ENCODE data around the gene LRWD1. TPM values are rescaled to one million over a fixed set of nuclear protein-coding genes. Genes with fewer than 3 reads are reported as not detected.
"Not testable (repeated sequence)": the region's sequence is repeated elsewhere in the genome, so short reads cannot be mapped to it uniquely, and the experiment has no call there.

Gene LRWD1
- total and polyA plus RNA-seq, 2 of the 4 experiments (the other 2 are of a cell fraction): 20.3 to 27.2 TPM

- H4K5ac ChIP-seq (ENCODE audit: low read depth, low read length); H4K91ac ChIP-seq (ENCODE audit: insufficient read depth, low read depth, low read length); H3K23ac ChIP-seq (ENCODE audit: low read depth, low read length); BruUV-seq (replicated peaks); H3K56ac ChIP-seq (ENCODE audit: extremely low read depth, insufficient read depth, low read length); CTCF ChIA-PET; H3K4me1 ChIP-seq (ENCODE audit: control insufficient read depth, insufficient read depth, low read length); H2AK9ac ChIP-seq (replicated peaks; ENCODE audit: low read depth, low read length, poor library complexity); H3K27me3 ChIP-seq (ENCODE audit: control insufficient read depth, insufficient read depth, low read length); H2BK120ac ChIP-seq (ENCODE audit: low read depth, low read length); H3K4me3 ChIP-seq (ENCODE audit: insufficient read depth, low read depth, low read length); H4K8ac ChIP-seq (ENCODE audit: low read depth in 2 of 2, low read length in 2 of 2); H3K9ac ChIP-seq (ENCODE audit: low read depth, low read length); in situ Hi-C loops (cut with MboI; ENCODE audit: low sequenced_read_pairs); dilution Hi-C loops (cut with HindIII; ENCODE audit: low sequenced_read_pairs, unreplicated experiment); H2AFZ ChIP-seq (replicated peaks; ENCODE audit: low read length, poor library complexity); H2AK5ac ChIP-seq (ENCODE audit: low read depth, low read length); H3K4ac ChIP-seq (ENCODE audit: low read depth, low read length); H3K9me3 ChIP-seq (ENCODE audit: control insufficient read depth, insufficient read depth, low read length); H3K27ac ChIP-seq (ENCODE audit: insufficient read depth, low read length); H3K9me1 ChIP-seq (ENCODE audit: insufficient read depth, low read length); H3K4me2 ChIP-seq (ENCODE audit: low read depth, low read length); H2BK15ac ChIP-seq (ENCODE audit: low read depth, low read length); H3K79me1 ChIP-seq (ENCODE audit: low read depth in 1 of 2, low read length in 2 of 2); H2BK5ac ChIP-seq (ENCODE audit: low read depth, low read length, poor library complexity, severe bottlenecking); POLR2A ChIA-PET (ENCODE audit: unreplicated experiment); H3K36me3 ChIP-seq (ENCODE audit: control insufficient read depth, insufficient read depth, low read length); H3K14ac ChIP-seq (replicated peaks; ENCODE audit: low read depth, low read length); H4K20me1 ChIP-seq (ENCODE audit: insufficient read depth, low read length); intact Hi-C loops (cut with micrococcal nuclease); DNase-seq; H3K18ac ChIP-seq (ENCODE audit: low read depth, low read length); H2BK20ac ChIP-seq (ENCODE audit: low read depth, low read length): not testable (repeated sequence)
- no CpG with 5 or more reads among the region's 33 CpGs for WGBS, 2 experiments (ENCODE audit: extremely low coverage in 2 of 2, insufficient read length in 1 of 2)
- peak; percentile 22 for ATAC-seq (ENCODE audit: low read depth)
These were observed 28.6 kb downstream of the LRWD1 start for GRCh38 chr7:102493220-102493935.

DNA sequence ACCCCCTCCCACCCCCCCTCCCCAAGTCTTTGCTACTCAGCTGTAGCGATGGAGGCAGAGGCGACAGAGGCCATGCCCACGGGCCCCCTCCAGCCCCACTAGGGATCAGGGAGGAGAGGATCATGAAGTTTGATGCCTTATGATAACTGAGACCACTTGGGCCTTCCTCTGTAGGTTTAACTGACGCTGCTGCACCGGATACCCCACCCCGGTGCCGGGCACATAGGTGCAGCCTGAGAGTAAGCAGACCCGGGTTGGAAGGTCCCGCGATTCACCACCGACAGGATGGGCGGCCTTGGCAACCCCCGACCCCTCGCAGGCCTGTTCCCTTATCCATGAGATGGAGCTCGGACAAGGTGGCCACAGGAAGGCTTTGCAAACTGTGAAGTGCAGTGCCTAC lies 29.2 kb downstream of the LRWD1 start:
- H3K4me1 ChIP-seq (ENCODE audit: control insufficient read depth, insufficient read depth, low read length); H3K23ac ChIP-seq (ENCODE audit: low read depth, low read length); H3K27ac ChIP-seq (ENCODE audit: insufficient read depth, low read length); H3K4ac ChIP-seq (ENCODE audit: low read depth, low read length); H2AK9ac ChIP-seq (replicated peaks; ENCODE audit: low read depth, low read length, poor library complexity); H3K9me3 ChIP-seq (ENCODE audit: control insufficient read depth, insufficient read depth, low read length); H3K36me3 ChIP-seq (ENCODE audit: control insufficient read depth, insufficient read depth, low read length); H2BK5ac ChIP-seq (ENCODE audit: low read depth, low read length, poor library complexity, severe bottlenecking); H2BK120ac ChIP-seq (ENCODE audit: low read depth, low read length); CTCF ChIA-PET; DNase-seq; H4K20me1 ChIP-seq (ENCODE audit: insufficient read depth, low read length); POLR2A ChIA-PET (ENCODE audit: unreplicated experiment); H2AK5ac ChIP-seq (ENCODE audit: low read depth, low read length); H3K4me3 ChIP-seq (ENCODE audit: insufficient read depth, low read depth, low read length); H3K56ac ChIP-seq (ENCODE audit: extremely low read depth, insufficient read depth, low read length); H2AFZ ChIP-seq (replicated peaks; ENCODE audit: low read length, poor library complexity); H3K9ac ChIP-seq (ENCODE audit: low read depth, low read length); H4K91ac ChIP-seq (ENCODE audit: insufficient read depth, low read depth, low read length); H2BK15ac ChIP-seq (ENCODE audit: low read depth, low read length); H3K27me3 ChIP-seq (ENCODE audit: control insufficient read depth, insufficient read depth, low read length); intact Hi-C loops (cut with micrococcal nuclease); H3K4me2 ChIP-seq (ENCODE audit: low read depth, low read length); H3K18ac ChIP-seq (ENCODE audit: low read depth, low read length); H2BK20ac ChIP-seq (ENCODE audit: low read depth, low read length); H4K5ac ChIP-seq (ENCODE audit: low read depth, low read length); H4K8ac ChIP-seq (ENCODE audit: low read depth in 2 of 2, low read length in 2 of 2); BruUV-seq (replicated peaks); ATAC-seq (ENCODE audit: low read depth); H3K14ac ChIP-seq (replicated peaks; ENCODE audit: low read depth, low read length); H3K9me1 ChIP-seq (ENCODE audit: insufficient read depth, low read length); H3K79me1 ChIP-seq (ENCODE audit: low read depth in 1 of 2, low read length in 2 of 2); in situ Hi-C loops (cut with MboI; ENCODE audit: low sequenced_read_pairs); dilution Hi-C loops (cut with HindIII; ENCODE audit: low sequenced_read_pairs, unreplicated experiment): not testable (repeated sequence)
- no CpG with 5 or more reads among the region's 15 CpGs for WGBS, 2 experiments (ENCODE audit: extremely low coverage in 2 of 2, insufficient read length in 1 of 2)

All from IMR-90 (cell line).